HEK293T (cell line): ENCODE data around the gene JCAD.

ENCODE experiments used
- ARNT ChIP-seq: fragments of 450-650 bp; IDR thresholded peaks from 2 replicates; pipeline ENCODE4 v1.6.1; 2017; ENCODE audit warnings: mild to moderate bottlenecking
- LEF1 ChIP-seq: fragments of 450-650 bp; IDR thresholded peaks from 2 replicates; pipeline ENCODE4 v1.6.1; 2017; ENCODE audit warnings: mild to moderate bottlenecking, borderline replicate concordance

DNA sequence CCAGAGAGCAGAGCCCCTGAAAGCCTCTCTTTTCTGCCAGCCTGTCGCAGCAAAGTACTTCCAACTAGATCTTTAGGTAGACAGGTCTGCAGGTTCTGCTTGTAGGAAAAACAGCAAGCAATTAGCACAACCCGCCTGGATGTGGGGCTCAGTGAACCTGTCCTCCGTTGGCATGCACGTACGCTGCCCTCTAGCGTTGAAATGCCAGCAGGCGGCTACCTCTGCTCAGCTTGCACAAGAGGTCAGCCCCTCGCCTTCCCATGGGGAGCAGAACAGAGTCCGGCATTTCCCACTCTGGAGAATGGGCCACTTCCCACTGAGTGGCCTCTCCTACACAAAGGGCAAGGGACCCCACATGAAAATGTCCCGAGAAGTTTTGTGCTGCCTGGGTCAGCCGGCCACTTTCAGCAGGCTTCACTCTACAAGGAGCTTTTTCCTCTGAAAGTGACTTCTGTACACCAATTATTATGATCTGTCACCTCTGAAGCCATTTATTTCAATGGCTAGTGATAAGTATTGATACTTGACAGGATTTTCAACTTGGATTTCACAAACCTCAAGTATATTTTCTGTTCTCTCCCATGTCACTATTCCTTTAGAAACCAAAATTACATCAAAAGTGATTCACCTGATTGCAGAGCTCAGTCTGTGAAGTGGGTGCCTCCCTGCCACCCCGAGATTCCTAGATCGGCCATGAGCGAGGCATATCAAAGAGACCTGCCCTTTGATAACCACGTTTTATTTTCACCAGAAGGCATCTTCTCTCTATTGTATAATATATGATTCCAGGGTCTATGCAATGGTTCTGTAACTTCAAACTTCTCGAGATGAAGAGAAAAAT, 56.7 kb downstream of the JCAD start:
- TF ChIP-seq LEF1 (no peak), ARNT (no peak)
